Measurements from ENCODE around the gene HERC5. TPM values are rescaled to one million over a fixed set of nuclear protein-coding genes. Genes with fewer than 3 reads are reported as not detected.
"Not testable (repeated sequence)": the region's sequence is repeated elsewhere in the genome, so short reads cannot be mapped to it uniquely, and the experiment has no call there.

Gene HERC5
- 1 to 10 TPM; 2.3 to 5.0 (median 2.9) TPM for total RNA-seq

- H3K9me3 Mint-ChIP-seq: no peaks in the 10 kb centered on the region
- DNase-seq (peak; percentile 87), ATAC-seq (peak; percentile 96 to 97)
- H3K36me3 Mint-ChIP-seq (ENCODE audit: insufficient read depth): peaks cover 4% of the 10 kb centered on the region
- no peaks in the 10 kb centered on the region for H3K27me3 Mint-ChIP-seq (ENCODE audit: low read depth)
- H3K4me3 Mint-ChIP-seq: peak within 1 kb of the TSS; percentile 100
- H3K4me1 Mint-ChIP-seq (ENCODE audit: low read depth): peaks cover 28% of the 10 kb centered on the region
These were observed at the start of gene HERC5 for GRCh38 chr4:88456670-88457306. Gene HERC5 (plus strand): TSS chr4:88457119. CDS start chr4:88457270, 151 bp downstream.

- DNase-seq (no peak), ATAC-seq (no peak)
- Mint-ChIP-seq H3K9me3 (no peaks in the 10 kb centered on the region), H3K4me3 (no peak overlapping the region), H3K4me1 (ENCODE audit: low read depth) (no peaks in the 10 kb centered on the region), H3K27me3 (ENCODE audit: low read depth) (no peaks in the 10 kb centered on the region), H3K36me3 (ENCODE audit: insufficient read depth) (peaks cover 55% of the 10 kb centered on the region)
These were observed 47.7 kb upstream of the HERC5 start for GRCh38 chr4:88409206-88409605.

- no peak for ATAC-seq
- Mint-ChIP-seq H3K36me3 (ENCODE audit: insufficient read depth) (peaks cover 54% of the 10 kb centered on the region), H3K27me3 (ENCODE audit: low read depth) (no peaks in the 10 kb centered on the region)
These were observed 47.1 kb upstream of the HERC5 start for GRCh38 chr4:88409789-88410188.

GRCh38 chr4:88411491-88412096 is 45.3 kb upstream of the HERC5 start:
- H3K36me3 Mint-ChIP-seq (ENCODE audit: insufficient read depth): peaks cover 56% of the 10 kb centered on the region

More at GRCh38 chr4:88409789-88410188, 47.1 kb upstream of the HERC5 start:
- H3K4me3 Mint-ChIP-seq: no peak overlapping the region
- no peak for DNase-seq
- H3K9me3 Mint-ChIP-seq: no peaks in the 10 kb centered on the region
- no peaks in the 10 kb centered on the region for H3K4me1 Mint-ChIP-seq (ENCODE audit: low read depth)

GRCh38 chr4:88413801-88414200 is 43.1 kb upstream of the HERC5 start:
- H3K4me3 Mint-ChIP-seq: no peak overlapping the region
- peaks cover 45% of the 10 kb centered on the region for H3K36me3 Mint-ChIP-seq (ENCODE audit: insufficient read depth)
- H3K9me3 Mint-ChIP-seq: no peaks in the 10 kb centered on the region
- H3K4me1 Mint-ChIP-seq (ENCODE audit: low read depth): no peaks in the 10 kb centered on the region
- DNase-seq: no peak
- H3K27me3 Mint-ChIP-seq (ENCODE audit: low read depth): no peaks in the 10 kb centered on the region
- no peak for ATAC-seq

More at GRCh38 chr4:88411491-88412096, 45.3 kb upstream of the HERC5 start:
- Mint-ChIP-seq H3K4me1 (ENCODE audit: low read depth) (no peaks in the 10 kb centered on the region), H3K9me3 (no peaks in the 10 kb centered on the region), H3K27me3 (ENCODE audit: low read depth) (no peaks in the 10 kb centered on the region), H3K4me3 (no peak overlapping the region)
- no peak for DNase-seq
- peak; percentile 34 to 59 for ATAC-seq

GRCh38 chr4:88414755-88415154 is 42.2 kb upstream of the HERC5 start:
- ATAC-seq: no peak
- DNase-seq: no peak
- Mint-ChIP-seq H3K27me3 (ENCODE audit: low read depth) (no peaks in the 10 kb centered on the region), H3K36me3 (ENCODE audit: insufficient read depth) (peaks cover 41% of the 10 kb centered on the region), H3K4me3 (no peak overlapping the region), H3K9me3 (no peaks in the 10 kb centered on the region), H3K4me1 (ENCODE audit: low read depth) (no peaks in the 10 kb centered on the region)

GRCh38 chr4:88415982-88416381 is 40.9 kb upstream of the HERC5 start:
- Mint-ChIP-seq H3K36me3 (ENCODE audit: insufficient read depth) (peaks cover 34% of the 10 kb centered on the region), H3K4me1 (ENCODE audit: low read depth) (no peaks in the 10 kb centered on the region), H3K9me3 (no peaks in the 10 kb centered on the region), H3K27me3 (ENCODE audit: low read depth) (no peaks in the 10 kb centered on the region), H3K4me3 (no peak overlapping the region)
- DNase-seq: no peak
- ATAC-seq: no peak

- Mint-ChIP-seq H3K4me3 (no peak overlapping the region), H3K9me3 (no peaks in the 10 kb centered on the region), H3K36me3 (ENCODE audit: insufficient read depth) (peaks cover 33% of the 10 kb centered on the region), H3K27me3 (ENCODE audit: low read depth) (no peaks in the 10 kb centered on the region), H3K4me1 (ENCODE audit: low read depth) (peaks cover 3% of the 10 kb centered on the region)
- ATAC-seq (no peak), DNase-seq (no peak)
These were observed 38.5 kb upstream of the HERC5 start for GRCh38 chr4:88418411-88418810.

GRCh38 chr4:88419874-88420273 is 37.0 kb upstream of the HERC5 start:
- Mint-ChIP-seq H3K4me1 (ENCODE audit: low read depth) (peaks cover 3% of the 10 kb centered on the region), H3K4me3 (no peak overlapping the region), H3K36me3 (ENCODE audit: insufficient read depth) (peaks cover 29% of the 10 kb centered on the region), H3K9me3 (no peaks in the 10 kb centered on the region), H3K27me3 (ENCODE audit: low read depth) (no peaks in the 10 kb centered on the region)
- no peak for DNase-seq
- no peak for ATAC-seq

- Mint-ChIP-seq H3K4me1 (ENCODE audit: low read depth) (peaks cover 3% of the 10 kb centered on the region), H3K36me3 (ENCODE audit: insufficient read depth) (peaks cover 31% of the 10 kb centered on the region), H3K9me3 (no peaks in the 10 kb centered on the region), H3K4me3 (no peak overlapping the region), H3K27me3 (ENCODE audit: low read depth) (no peaks in the 10 kb centered on the region)
- ATAC-seq (no peak), DNase-seq (no peak)
These were observed 36.1 kb upstream of the HERC5 start for GRCh38 chr4:88420844-88421243.

GRCh38 chr4:88422403-88422802 is 34.5 kb upstream of the HERC5 start:
- Mint-ChIP-seq H3K4me1 (ENCODE audit: low read depth) (peaks cover 3% of the 10 kb centered on the region), H3K27me3 (ENCODE audit: low read depth) (no peaks in the 10 kb centered on the region), H3K36me3 (ENCODE audit: insufficient read depth) (peaks cover 29% of the 10 kb centered on the region), H3K9me3 (no peaks in the 10 kb centered on the region), H3K4me3 (no peak overlapping the region)
- ATAC-seq (no peak), DNase-seq (no peak)

- no peaks in the 10 kb centered on the region for H3K27me3 Mint-ChIP-seq (ENCODE audit: low read depth)
- no peak overlapping the region for H3K4me3 Mint-ChIP-seq
- DNase-seq (no peak), ATAC-seq (no peak)
- peaks cover 46% of the 10 kb centered on the region for H3K36me3 Mint-ChIP-seq (ENCODE audit: insufficient read depth)
- H3K4me1 Mint-ChIP-seq (ENCODE audit: low read depth): no peaks in the 10 kb centered on the region
- no peaks in the 10 kb centered on the region for H3K9me3 Mint-ChIP-seq
These were observed 27.5 kb upstream of the HERC5 start for GRCh38 chr4:88429401-88429800.

GRCh38 chr4:88435987-88436693 is 20.8 kb upstream of the HERC5 start:
- H3K4me3 Mint-ChIP-seq: no peak overlapping the region
- peaks cover 43% of the 10 kb centered on the region for H3K36me3 Mint-ChIP-seq (ENCODE audit: insufficient read depth)
- peaks cover 3% of the 10 kb centered on the region for H3K4me1 Mint-ChIP-seq (ENCODE audit: low read depth)
- no peaks in the 10 kb centered on the region for H3K9me3 Mint-ChIP-seq
- DNase-seq (no peak), ATAC-seq (no peak)
- no peaks in the 10 kb centered on the region for H3K27me3 Mint-ChIP-seq (ENCODE audit: low read depth)

- ATAC-seq; H3K4me1 Mint-ChIP-seq (ENCODE audit: low read depth); DNase-seq; H3K4me3 Mint-ChIP-seq; H3K9me3 Mint-ChIP-seq; H3K27me3 Mint-ChIP-seq (ENCODE audit: low read depth): not testable (repeated sequence)
- peaks cover 53% of the 10 kb centered on the region for H3K36me3 Mint-ChIP-seq (ENCODE audit: insufficient read depth)
These were observed 19.0 kb upstream of the HERC5 start for GRCh38 chr4:88437873-88438272.
